HG03095 (cell line): ENCODE measurements around the gene HSD17B1.
"Not testable (repeated sequence)": the region's sequence is repeated elsewhere in the genome, so short reads cannot be mapped to it uniquely, and the experiment has no call there.

Experiments used
- ATAC-seq: cut with Tn5 transposase; IDR thresholded peaks from one replicate; pipeline ENCODE4 v1.9.1; 2021; ENCODE audit warnings: moderate library complexity; ENCODE audit not compliant: unreplicated experiment

Gene HSD17B1

DNA sequence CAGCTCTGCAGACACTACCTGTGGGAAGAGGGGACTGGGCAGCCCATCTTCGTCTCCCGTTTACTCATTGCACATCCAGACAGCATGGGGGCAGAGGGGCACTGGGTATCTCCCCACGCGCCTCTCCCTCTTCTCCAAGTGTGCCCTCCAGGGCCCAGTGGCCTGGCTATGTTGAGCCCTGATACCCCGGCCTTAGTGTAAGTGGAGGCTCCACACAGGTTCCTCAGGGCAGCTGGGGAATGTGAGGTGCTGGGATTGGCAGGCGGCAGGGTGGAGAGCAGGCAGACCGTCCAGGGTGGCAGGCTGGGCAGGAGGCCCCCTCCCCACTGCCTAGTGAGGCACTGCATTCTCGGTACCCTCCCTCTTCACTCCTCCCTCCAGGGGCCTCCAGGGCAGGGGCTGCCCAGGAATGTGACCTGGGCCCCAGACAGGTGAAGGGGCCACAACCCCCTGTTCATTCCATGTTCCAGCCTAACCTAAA, 29.9 kb upstream of the HSD17B1 start:
- no peak for ATAC-seq

DNA sequence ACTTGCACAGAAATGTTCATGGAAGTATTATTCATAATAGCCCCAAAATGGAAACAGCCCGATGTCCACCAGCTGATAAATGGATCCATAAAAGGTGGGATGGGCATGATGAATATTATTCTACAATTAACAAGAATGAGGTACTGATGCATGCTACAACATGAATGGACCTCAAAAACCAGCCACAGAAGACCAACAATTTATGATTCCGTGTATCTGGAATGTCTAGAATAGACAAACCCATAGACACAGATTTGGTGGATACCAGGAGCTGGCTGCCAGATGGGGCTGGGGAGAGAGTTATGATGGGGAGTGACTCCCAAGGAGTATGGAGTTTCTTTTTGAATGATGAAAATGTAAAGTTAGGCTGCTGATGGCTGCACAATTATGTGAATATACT, 27.5 kb upstream of the HSD17B1 start:
- no peak for ATAC-seq

DNA sequence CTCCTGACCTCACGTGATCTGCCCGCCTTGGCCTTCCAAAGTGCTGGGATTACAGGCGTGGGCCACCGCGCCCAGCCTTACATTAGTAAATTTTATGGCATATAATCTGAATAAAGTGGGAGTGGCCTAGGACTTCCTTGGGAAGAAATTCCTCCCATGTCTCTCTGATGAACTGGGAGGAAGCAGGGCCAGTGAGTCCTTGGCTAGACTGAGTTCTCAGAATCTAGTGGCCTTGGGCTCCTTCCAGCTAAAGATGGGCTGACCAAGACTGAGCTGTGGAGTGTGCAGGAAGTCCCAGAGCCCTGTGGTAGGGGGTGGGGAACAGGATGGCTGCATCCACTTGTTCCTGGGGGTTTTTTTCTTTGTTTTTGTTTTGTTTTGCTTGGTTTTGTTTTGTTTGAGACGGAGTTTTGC, 26.7 kb upstream of the HSD17B1 start:
- no peak for ATAC-seq

DNA sequence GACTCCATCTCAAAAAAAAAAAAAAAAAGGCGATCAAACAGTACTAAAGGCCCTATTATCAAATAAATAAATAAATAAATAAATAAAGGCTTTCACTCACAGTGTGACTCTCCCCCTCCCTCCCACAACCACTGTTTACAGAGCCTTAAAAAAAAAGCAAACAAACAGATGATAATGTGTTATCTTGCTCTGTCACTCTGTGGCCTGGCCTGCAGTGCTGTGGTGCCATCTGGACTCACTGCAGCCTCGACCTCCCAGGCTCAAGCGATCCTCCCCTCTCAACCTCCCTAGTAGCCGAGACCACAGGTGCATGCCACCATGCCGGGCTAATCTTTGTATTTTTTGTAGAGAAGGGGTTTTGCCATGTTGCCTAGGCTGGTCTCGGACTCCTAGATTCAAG, 24.8 kb upstream of the HSD17B1 start:
- no peak for ATAC-seq

DNA sequence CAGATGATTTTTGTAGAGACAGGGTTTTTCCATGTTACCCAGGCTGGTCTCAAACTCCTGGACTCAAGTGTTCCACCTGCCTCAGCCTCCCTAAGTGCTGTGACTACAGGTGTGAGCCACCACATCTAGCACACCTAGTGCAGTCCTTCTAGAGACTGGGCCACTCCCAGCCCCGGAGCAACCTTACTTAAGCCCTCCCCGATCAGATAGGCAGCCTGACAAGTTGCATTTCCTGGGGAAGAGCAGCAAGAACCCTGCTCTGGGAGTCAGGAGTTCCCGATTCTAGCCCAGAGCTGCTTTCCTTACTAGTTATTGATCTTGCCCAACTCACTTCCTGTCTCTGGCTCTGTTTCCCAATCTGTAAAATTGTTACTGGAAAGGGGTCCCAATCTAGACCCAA, 23.7 kb upstream of the HSD17B1 start:
- ATAC-seq, result no peak

DNA sequence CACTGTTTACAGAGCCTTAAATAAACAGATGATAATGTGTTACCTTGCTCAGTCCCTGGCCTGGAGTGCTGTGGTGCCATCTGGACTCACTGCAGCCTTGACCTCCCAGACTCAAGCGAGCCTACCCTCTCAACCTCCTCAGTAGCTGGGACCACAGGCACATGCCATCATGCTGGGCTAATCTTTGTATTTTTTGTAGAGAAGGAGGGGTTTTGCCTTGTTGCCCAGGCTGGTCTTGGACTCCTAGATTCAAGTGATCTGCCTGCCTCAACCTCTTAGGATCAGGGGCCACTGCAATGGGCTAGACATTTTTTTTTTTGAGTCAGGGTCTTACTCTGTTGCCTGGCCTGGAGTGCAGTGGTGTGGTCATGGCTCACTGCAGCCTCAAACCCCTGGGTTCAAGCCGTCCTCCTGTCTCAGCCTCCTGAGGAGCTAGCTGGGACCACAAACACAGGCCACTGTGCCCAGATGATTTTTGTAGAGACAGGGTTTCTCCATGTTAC, 21.7 kb upstream of the HSD17B1 start:
- no peak for ATAC-seq

DNA sequence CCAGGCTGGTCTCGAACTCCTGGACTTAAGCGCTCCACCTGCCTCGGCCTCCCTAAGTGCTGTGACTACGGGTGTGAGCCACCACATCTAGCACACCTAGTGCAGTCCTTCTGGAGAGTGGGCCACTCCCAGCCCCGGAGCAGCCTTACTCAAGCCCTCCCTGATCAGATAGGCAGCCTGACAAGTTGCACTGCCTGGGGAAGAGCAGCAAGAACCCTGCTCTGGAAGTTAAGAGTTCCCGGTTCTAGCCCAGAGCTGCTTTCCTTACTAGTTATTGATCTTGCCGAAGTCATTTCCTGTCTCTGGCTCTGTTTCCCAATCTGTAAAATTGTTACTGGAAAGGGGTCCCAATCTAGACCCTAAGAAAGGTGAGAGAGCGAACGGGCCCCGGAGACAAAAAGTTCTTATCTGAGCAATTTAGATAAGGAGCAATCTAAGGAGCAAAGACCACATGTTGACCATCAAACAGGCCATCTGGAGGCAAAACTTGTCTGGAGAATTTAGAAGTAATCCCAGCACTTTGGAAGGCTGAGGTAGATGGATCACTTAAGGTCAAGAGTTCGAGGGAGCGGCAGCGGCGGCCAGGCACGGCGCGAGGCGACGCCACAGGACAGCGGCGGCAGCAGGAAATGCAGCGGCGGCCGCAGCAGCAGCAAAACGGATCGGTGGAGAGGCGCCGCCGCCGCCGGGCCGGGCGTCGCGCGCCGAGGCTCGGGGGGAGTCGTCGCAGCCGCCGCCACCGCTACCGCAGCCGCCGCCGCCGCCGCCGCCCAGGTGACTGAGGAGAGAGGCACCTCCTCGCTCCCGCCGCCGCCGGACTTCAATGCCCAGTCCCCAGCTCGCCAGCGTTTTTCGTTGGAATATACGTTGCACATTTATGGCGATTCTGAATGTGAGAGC, 21.0 kb upstream of the HSD17B1 start:
- no peak for ATAC-seq

DNA sequence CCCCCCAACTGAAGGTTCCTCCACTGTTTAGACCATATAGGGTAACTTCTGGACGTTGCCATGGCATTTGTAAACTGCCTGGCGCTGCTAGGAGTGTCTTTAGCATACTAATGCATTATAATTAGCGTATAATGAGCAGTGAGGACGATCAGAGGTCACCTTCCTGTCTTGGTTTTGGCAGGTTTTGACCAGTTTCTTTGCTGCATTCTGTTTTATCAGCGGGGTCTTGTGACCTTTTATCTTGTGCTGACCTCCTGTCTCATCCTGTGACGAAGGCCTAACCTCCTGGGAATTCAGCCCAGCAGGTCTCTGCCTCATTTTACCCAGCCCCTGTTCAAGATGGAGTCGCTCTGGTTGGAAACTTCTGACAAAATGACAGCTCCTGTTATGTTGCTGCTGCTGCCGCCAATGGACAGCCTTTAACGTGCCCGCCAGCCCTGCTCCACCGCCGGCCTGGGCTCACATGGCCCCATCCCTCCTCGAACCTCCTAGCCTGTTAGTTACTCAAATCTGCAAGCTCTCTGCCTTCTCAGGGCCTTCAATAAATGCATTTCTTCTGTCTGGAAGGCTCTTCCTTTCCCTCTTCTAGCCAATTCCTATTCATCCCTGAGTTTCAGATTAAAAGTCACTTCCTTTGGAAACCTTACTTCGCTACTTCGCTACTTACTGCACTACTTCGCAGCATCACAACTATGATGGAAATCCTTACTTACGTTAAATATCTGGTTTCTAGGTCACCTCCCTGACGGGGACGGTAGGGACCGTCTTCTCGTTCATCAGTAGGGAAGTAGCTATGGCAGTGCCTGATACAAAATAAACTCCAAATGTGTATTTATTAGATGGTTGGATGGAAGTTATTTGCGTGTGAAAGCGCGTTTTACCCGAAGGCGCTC, 17.3 kb upstream of the HSD17B1 start:
- no peak for ATAC-seq

DNA sequence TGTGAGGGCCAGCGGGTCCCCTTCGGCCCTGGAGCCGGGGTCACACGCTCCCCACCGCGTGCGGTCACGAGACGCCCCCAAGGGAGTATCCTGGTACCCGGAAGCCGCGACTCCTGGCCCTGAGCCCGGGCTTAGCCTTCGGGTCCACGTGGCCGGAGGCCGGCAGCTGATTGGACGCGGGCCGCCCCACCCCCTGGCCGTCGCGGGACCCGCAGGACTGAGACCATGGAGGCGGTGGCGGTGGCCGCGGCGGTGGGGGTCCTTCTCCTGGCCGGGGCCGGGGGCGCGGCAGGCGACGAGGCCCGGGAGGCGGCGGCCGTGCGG, 16.7 kb upstream of the HSD17B1 start, which contains the start of gene NAGLU:
NAGLU (plus strand) TSS at position 194 of the 324 bp plus-strand sequence; CDS start at position 226, 32 bp downstream.
- ATAC-seq, result peak; percentile 68

DNA sequence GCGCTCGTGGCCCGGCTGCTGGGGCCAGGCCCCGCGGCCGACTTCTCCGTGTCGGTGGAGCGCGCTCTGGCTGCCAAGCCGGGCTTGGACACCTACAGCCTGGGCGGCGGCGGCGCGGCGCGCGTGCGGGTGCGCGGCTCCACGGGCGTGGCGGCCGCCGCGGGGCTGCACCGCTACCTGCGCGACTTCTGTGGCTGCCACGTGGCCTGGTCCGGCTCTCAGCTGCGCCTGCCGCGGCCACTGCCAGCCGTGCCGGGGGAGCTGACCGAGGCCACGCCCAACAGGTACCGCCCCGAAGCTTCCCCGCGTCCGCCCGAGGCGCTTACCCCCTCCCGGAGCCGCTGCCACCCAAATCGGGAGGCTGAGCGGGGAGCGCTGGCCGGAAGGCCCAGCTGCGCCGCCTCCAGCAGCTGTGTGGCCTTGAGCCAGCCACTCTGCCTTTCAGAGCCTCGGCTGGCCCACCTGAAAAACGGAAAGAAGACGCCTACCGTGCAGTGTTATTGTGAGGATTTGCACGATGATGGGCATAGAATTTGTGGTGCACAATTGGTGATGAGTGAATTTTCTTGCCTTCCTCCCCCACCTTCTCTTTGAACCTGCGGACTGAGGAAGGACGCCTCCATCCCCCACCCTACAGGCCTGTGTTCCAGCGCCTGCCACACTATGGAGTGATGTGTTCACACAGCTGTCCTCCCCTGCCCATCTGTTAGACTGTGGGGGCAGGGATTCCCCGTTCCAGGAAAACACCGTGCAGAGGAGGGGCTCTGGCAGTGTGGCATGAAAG, 16.2 kb upstream of the HSD17B1 start:
- peak; percentile 50 for ATAC-seq

DNA sequence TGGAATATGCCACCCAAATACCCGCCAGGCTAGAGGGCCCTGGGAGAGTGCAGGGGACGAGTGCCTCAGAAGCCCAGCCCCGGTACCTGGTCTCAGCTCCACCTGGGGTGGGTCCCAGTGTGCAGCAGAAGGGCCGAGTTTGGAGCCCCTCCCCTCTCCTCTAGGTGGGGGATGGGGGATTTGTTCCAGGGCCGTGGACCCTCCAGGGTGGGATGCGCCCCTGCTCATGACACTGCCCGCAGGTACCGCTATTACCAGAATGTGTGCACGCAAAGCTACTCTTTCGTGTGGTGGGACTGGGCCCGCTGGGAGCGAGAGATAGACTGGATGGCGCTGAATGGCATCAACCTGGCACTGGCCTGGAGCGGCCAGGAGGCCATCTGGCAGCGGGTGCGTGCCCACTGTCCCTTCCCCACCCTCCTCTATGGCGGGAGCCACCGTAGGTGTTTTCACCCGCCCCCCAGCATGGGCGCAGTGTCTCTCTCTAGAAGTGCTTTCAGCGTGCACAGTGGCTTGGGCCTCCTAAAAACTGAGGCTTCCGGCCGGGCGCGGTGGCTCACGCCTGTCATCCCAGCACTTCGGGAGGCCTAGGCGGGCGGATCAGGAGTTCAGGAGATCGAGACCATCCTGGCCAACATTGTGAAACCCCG, 15.4 kb upstream of the HSD17B1 start:
- no peak for ATAC-seq

DNA sequence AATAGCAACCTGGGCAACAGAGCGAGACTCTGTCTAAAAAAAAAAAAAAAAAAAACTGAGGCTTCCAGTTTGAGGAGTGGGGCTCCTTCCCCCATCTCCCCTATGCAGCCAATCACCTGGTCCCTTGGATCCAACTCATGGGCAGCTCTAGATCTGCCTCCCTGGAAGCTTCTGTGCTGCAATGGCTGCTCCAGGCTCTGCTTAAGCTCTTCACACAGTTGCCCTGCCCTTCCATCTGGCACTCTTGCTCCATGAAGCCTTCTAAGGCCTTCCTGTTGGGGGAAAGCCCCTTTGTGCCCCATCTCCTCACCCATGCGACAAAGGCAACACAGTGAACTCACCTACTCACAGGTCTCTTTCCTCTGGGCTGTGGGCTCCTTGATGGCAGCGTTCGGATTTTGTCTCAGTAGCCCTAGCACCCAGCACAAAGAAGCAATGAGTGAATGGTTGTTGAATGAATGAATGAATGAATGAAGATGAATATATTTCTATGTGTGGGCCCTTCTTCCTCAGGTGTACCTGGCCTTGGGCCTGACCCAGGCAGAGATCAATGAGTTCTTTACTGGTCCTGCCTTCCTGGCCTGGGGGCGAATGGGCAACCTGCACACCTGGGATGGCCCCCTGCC, 14.8 kb upstream of the HSD17B1 start:
- ATAC-seq, result no peak

DNA sequence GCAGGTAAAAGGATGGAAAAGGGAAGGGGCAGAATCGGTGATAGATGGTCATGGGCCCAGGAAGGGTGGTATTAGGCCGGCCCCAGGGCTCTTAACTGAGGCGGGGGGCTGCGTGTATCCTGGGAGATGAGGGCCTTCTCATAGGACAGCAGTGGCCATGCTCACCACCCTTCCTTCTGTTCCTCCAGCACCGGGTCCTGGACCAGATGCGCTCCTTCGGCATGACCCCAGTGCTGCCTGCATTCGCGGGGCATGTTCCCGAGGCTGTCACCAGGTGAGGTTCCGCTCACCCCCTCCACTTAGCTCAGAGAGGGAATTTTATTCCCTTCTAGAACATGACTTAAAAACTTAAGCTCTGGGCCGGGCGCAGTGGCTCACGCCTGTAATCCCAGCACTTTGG, 14.2 kb upstream of the HSD17B1 start:
- ATAC-seq, result no peak

DNA sequence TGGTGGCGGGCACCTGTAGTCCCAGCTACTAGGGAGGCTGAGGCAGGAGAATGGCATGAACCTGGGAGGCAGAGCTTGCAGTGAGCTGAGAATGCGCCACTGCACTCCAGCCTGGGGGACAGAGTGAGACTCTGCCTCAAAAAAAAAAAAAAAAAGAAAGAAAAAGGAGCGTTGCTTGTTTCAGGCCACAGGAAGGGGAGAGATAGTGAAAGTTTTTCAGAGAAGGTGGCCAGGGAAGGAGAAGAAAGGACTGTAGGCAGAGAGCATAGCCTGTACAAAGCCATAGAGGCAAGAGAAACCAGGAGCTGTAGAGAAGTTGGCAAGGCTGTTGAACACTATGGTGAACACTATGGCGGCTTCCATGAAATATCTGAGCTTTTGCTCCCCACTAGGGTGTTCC, 12.2 kb upstream of the HSD17B1 start:
- not testable (repeated sequence) for ATAC-seq

DNA sequence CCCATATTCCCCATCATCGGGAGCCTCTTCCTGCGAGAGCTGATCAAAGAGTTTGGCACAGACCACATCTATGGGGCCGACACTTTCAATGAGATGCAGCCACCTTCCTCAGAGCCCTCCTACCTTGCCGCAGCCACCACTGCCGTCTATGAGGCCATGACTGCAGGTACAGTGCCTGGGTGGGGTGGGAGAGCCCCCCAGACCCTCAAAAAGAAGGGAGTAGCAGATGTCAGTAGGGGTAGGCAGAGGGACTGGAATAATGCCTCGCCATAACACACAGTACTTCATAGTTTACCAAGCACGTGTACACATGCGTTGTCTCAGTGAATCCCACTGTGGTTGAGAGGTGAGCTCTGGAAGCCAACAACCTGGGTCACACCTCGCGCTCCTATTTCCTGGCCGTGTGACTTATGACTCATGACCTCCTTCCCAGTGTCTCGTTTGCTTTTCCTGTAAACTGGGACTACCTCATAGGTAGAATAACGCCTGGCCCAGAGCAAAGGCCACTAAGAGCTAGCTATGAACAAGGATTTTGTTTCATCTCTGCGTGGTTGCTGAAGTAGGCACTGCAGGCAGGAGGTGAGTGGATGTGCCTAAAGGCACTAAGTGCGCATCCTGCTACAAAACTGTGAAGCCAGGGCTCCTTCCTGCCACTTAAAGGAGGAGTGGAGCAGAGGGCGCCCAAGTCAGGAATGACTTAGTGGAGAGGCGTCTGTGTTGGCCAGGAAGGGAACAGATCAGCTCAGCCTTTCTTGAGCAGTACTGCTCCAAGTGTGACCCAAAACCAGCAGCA, 11.5 kb upstream of the HSD17B1 start:
- no peak for ATAC-seq

DNA sequence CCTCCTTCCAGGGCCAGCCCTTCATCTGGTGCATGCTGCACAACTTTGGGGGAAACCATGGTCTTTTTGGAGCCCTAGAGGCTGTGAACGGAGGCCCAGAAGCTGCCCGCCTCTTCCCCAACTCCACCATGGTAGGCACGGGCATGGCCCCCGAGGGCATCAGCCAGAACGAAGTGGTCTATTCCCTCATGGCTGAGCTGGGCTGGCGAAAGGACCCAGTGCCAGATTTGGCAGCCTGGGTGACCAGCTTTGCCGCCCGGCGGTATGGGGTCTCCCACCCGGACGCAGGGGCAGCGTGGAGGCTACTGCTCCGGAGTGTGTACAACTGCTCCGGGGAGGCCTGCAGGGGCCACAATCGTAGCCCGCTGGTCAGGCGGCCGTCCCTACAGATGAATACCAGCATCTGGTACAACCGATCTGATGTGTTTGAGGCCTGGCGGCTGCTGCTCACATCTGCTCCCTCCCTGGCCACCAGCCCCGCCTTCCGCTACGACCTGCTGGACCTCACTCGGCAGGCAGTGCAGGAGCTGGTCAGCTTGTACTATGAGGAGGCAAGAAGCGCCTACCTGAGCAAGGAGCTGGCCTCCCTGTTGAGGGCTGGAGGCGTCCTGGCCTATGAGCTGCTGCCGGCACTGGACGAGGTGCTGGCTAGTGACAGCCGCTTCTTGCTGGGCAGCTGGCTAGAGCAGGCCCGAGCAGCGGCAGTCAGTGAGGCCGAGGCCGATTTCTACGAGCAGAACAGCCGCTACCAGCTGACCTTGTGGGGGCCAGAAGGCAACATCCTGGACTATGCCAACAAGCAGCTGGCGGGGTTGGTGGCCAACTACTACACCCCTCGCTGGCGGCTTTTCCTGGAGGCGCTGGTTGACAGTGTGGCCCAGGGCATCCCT, 9.3 kb upstream of the HSD17B1 start:
- ATAC-seq, result no peak

DNA sequence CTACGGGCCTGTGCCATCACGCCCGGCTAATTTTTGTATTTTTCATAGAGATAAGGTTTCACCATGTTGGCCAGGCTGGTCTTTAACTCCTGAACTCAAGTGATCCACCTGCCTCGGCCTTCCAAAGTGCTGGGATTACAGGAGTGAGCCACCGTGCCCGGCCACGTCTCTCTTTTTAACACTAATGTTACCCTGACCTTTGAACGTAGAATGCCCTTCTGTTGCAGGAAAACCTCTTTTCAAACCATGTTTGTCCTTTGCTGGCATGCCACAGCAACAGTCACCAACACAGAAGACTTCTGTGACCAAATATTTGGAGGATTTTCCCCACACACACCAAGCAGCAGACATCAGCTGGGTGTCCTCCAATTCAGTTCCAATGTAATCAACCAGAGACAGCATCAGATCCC, 7.8 kb upstream of the HSD17B1 start:
- no peak for ATAC-seq
